ENCODE measurements around the gene PALD1.

PALD1 gene

GRCh38 chr10:70538195-70538520 lies 59.6 kb downstream of the PALD1 start:
- DNase-seq = no peak

GRCh38 chr10:70538731-70539338 lies 60.3 kb downstream of the PALD1 start:
- no peak for DNase-seq

GRCh38 chr10:70539471-70539870 lies 60.9 kb downstream of the PALD1 start:
- DNase-seq = no peak

- no peak for DNase-seq
Observed at GRCh38 chr10:70540089-70540788, 61.7 kb downstream of the PALD1 start.

GRCh38 chr10:70540789-70541360 lies 62.3 kb downstream of the PALD1 start:
- peak; percentile 42 for DNase-seq

- no peak for DNase-seq
Observed at GRCh38 chr10:70541736-70542564, 63.4 kb downstream of the PALD1 start.

- DNase-seq = no peak
Observed at GRCh38 chr10:70542565-70542938, 64.0 kb downstream of the PALD1 start.

GRCh38 chr10:70543911-70544310 lies 65.3 kb downstream of the PALD1 start:
- no peak for DNase-seq

- peak; percentile 9 for DNase-seq
Observed at GRCh38 chr10:70544431-70545340, 66.1 kb downstream of the PALD1 start.

- DNase-seq = no peak
Observed at GRCh38 chr10:70546584-70546983, 68.0 kb downstream of the PALD1 start.

- no peak for DNase-seq
Observed at GRCh38 chr10:70549351-70549961, 70.9 kb downstream of the PALD1 start.

- peak; percentile 57 for DNase-seq
Observed at GRCh38 chr10:70549962-70550458, 71.4 kb downstream of the PALD1 start.

GRCh38 chr10:70550459-70550858 lies 71.9 kb downstream of the PALD1 start:
- DNase-seq = no peak

GRCh38 chr10:70551466-70551865 lies 72.9 kb downstream of the PALD1 start:
- no peak for DNase-seq

GRCh38 chr10:70551971-70552422 lies 73.4 kb downstream of the PALD1 start:
- DNase-seq = no peak

GRCh38 chr10:70552586-70552985 lies 74.0 kb downstream of the PALD1 start:
- no peak for DNase-seq

GRCh38 chr10:70555371-70555770 lies 76.8 kb downstream of the PALD1 start:
- DNase-seq = no peak

- no peak for DNase-seq
Observed at GRCh38 chr10:70557086-70557845, 78.7 kb downstream of the PALD1 start.

- DNase-seq = no peak
Observed at GRCh38 chr10:70557876-70558275, 79.3 kb downstream of the PALD1 start.

GRCh38 chr10:70558295-70558694 lies 79.7 kb downstream of the PALD1 start:
- no peak for DNase-seq

All from RPMI8226 (cell line).